K562 (cell line): ENCODE data around the gene CDHR2. TPM values are rescaled to one million over a fixed set of nuclear protein-coding genes. Genes with fewer than 3 reads are reported as not detected.

Experiments used
- ATF3 ChIP-seq, 2 experiments: fragments of 450-650 bp in 1 of 2; sonication (generic) in 1 of 2; formaldehyde crosslinking in 1 of 2; IDR thresholded peaks in 1 of 2; conservative IDR thresholded peaks in 1 of 2; 2 replicates each; pipeline versions ENCODE4 v1.6.1 to v1.8.1; 2016 to 2023; ENCODE audit warnings: mild to moderate bottlenecking in 2 of 2, moderate library complexity in 2 of 2, inconsistent platforms in 1 of 2, missing genetic modification reagents in 1 of 2
- ATF7 ChIP-seq: fragments of 450-650 bp; IDR thresholded peaks from 2 replicates; pipeline ENCODE4 v1.7.1; 2014; ENCODE audit warnings: mild to moderate bottlenecking, moderate library complexity
- CBX2 ChIP-seq: fragments of 200-600 bp; sonication (generic); IDR thresholded peaks from one replicate; pipeline ENCODE4 v1.6.1; 2012; ENCODE audit warnings: mild to moderate bottlenecking, low read length, inconsistent platforms; ENCODE audit not compliant: insufficient read depth, poor library complexity, severe bottlenecking
- EP400 ChIP-seq: fragments of 450-650 bp; IDR thresholded peaks from 2 replicates; pipeline ENCODE4 v1.6.1; 2017; ENCODE audit warnings: antibody characterized with exemption, mild to moderate bottlenecking, moderate library complexity
- MAFG ChIP-seq: fragments of 450-650 bp; conservative IDR thresholded peaks from 2 replicates; pipeline ENCODE4 v1.6.1; 2016; ENCODE audit warnings: missing genetic modification characterization, missing compliant biosample characterization
- MAZ ChIP-seq, 2 experiments: fragments of 450-650 bp in 1 of 2; sonication (generic) in 1 of 2; formaldehyde crosslinking; IDR thresholded peaks in 1 of 2; conservative IDR thresholded peaks in 1 of 2; 2 replicates each; pipeline versions ENCODE4 v1.4.0 to v1.5.0; 2020; ENCODE audit warnings: mild to moderate bottlenecking in 1 of 2, missing genetic modification reagents in 1 of 2
- MCM5 ChIP-seq: fragments of 450-650 bp; IDR thresholded peaks from 2 replicates; pipeline ENCODE4 v1.6.1; 2016; ENCODE audit warnings: low read depth
- POLR2AphosphoS5 ChIP-seq: IDR thresholded peaks from 2 replicates; pipeline ENCODE4 v1.6.1; 2011; ENCODE audit warnings: mild to moderate bottlenecking, low read depth, low read length, moderate library complexity; ENCODE audit not compliant: control insufficient read depth, insufficient read depth
- RHOXF2B ChIP-seq: fragments of 250-450 bp; sonication (Bioruptor Pico); conservative IDR thresholded peaks from 2 replicates; pipeline ENCODE4 v1.5.1; 2021
- SAFB2 ChIP-seq: fragments of 200-400 bp; formaldehyde crosslinking; IDR thresholded peaks from 2 replicates; pipeline ENCODE4 v1.6.1; 2018; ENCODE audit warnings: borderline replicate concordance, low read length, low read depth, moderate library complexity; ENCODE audit not compliant: severe bottlenecking
- SIX5 ChIP-seq, 2 experiments: IDR thresholded peaks; 2 replicates each; pipeline ENCODE4 v1.6.1; 2011; ENCODE audit warnings: low read length in 2 of 2, borderline replicate concordance in 1 of 2, low read depth in 1 of 2, mild to moderate bottlenecking in 1 of 2, moderate library complexity in 1 of 2; ENCODE audit not compliant: insufficient read depth in 1 of 2
- SMARCA5 ChIP-seq: fragments of 450-650 bp; IDR thresholded peaks from 2 replicates; pipeline ENCODE4 v1.6.1; 2016
- STAT6 ChIP-seq: sonication (generic); formaldehyde crosslinking; IDR thresholded peaks from 2 replicates; pipeline ENCODE4 v1.8.1; 2023; ENCODE audit warnings: mild to moderate bottlenecking, missing genetic modification reagents
- TCF7L2 ChIP-seq: fragments of 150-350 bp; IDR thresholded peaks from 2 replicates; pipeline ENCODE4 v1.6.1; 2016; ENCODE audit warnings: low read depth, mild to moderate bottlenecking, low read length, moderate library complexity
- TFAP4 ChIP-seq: sonication (generic); formaldehyde crosslinking; IDR thresholded peaks from 2 replicates; pipeline ENCODE4 v1.8.0; 2022; ENCODE audit warnings: missing genetic modification reagents, mild to moderate bottlenecking, moderate library complexity, borderline replicate concordance
- THRA ChIP-seq: fragments of 450-650 bp; IDR thresholded peaks from 2 replicates; pipeline ENCODE4 v1.6.1; 2017; ENCODE audit warnings: mild to moderate bottlenecking, moderate library complexity
- VEZF1 ChIP-seq: fragments of 200-800 bp; sonication (Bioruptor generic); IDR thresholded peaks from 2 replicates; pipeline ENCODE4 v1.6.1; 2017; ENCODE audit warnings: missing genetic modification characterization, missing compliant biosample characterization
- WHSC1 ChIP-seq: IDR thresholded peaks from one replicate; pipeline ENCODE4 v1.6.1; 2012; ENCODE audit warnings: low read length, control low read depth, inconsistent platforms
- ZNF584 ChIP-seq: fragments of 200-800 bp; sonication (Bioruptor generic); IDR thresholded peaks from 2 replicates; pipeline ENCODE4 v1.6.1; 2016; ENCODE audit warnings: low read depth, mild to moderate bottlenecking, missing genetic modification characterization, missing compliant biosample characterization
- polyA plus RNA-seq, 8 experiments: library from polyadenylated mRNA; depleted of rRNA in 4 of 8; stranded (reverse) in 5 of 8; unstranded in 3 of 8; fragments of >200 nt; fragmentation: Nextera tagmentation in 2 of 8; fragmentation: Illumina TruSeq in 1 of 8; extraction: Ambion mirVana in 2 of 8; extraction: Trizol in 1 of 8; gene quantifications; 2 replicates each; pipeline versions ENCODE4 v1.2.1 to v1.2.3, GENCODE V29; 2011 to 2014; ENCODE audit warnings: inconsistent platforms in 1 of 8, missing spikeins in 1 of 8
- total RNA-seq, 7 experiments: library from RNA; depleted of rRNA in 6 of 7; stranded (reverse); fragments of >200 nt in 6 of 7; fragmentation: Illumina TruSeq in 2 of 7; extraction: Trizol in 2 of 7; gene quantifications; 2 replicates each; pipeline versions ENCODE4 v1.2.1 to v1.2.3, GENCODE V29; 2011 to 2021; ENCODE audit warnings: low replicate concordance in 1 of 7

The CDHR2 gene
- total and polyA plus RNA-seq, 9 of the 15 experiments (the other 6 are each of a cell fraction or from before 2014, with no cell fraction given): 0.01 to 0.62 (median 0.09) TPM; not detected in 2

GRCh38 chr5:176543428-176544182 lies 5.5 kb upstream of the CDHR2 start (continued):
- TF ChIP-seq MAFG (tag): no peak
- TF ChIP-seq TFAP4 (CRISPR knock-in tag): peak; percentile 59
- TF ChIP-seq POLR2AphosphoS5: peak; percentile 42; the same call in 1 of the 2 replicates
- TF ChIP-seq THRA: no peak
- peak; percentile 48; the same call in 1 of the 2 replicates for TF ChIP-seq EP400
- TF ChIP-seq TCF7L2: no peak
- no peak for TF ChIP-seq ZNF584
- TF ChIP-seq MAZ (CRISPR knock-in tag; conservative IDR thresholded peaks at IDR 0.05 in 1 of 2, IDR thresholded peaks at IDR 0.05 in 1 of 2): peak in 1 of 2 experiments; percentile 10; a peak in 1 of 4 replicates
- no peak for TF ChIP-seq STAT6 (CRISPR knock-in tag)
- TF ChIP-seq WHSC1: no peak
- TF ChIP-seq MCM5: no peak
- TF ChIP-seq SAFB2: no peak
- no peak for TF ChIP-seq RHOXF2B (CRISPR knock-in tag)
- no peak for TF ChIP-seq CBX2
- 0 out of 2 replicates have a peak, but pooled peaks have one; percentile 28 for TF ChIP-seq ATF7
- TF ChIP-seq VEZF1: peak; percentile 51
- TF ChIP-seq ATF3 (IDR thresholded peaks at IDR 0.05): no peak
- TF ChIP-seq ATF3 (CRISPR knock-in tag; conservative IDR thresholded peaks at IDR 0.05): no peak
- no peak for TF ChIP-seq SMARCA5
- no peak for TF ChIP-seq SIX5 (IDR thresholded peaks at IDR 0.05; ENCODE audit: borderline replicate concordance in 1 of 2, insufficient read depth in 1 of 2, low read depth in 1 of 2, low read length in 2 of 2)
